ENCODE measurements around the gene SOX13.

DNA sequence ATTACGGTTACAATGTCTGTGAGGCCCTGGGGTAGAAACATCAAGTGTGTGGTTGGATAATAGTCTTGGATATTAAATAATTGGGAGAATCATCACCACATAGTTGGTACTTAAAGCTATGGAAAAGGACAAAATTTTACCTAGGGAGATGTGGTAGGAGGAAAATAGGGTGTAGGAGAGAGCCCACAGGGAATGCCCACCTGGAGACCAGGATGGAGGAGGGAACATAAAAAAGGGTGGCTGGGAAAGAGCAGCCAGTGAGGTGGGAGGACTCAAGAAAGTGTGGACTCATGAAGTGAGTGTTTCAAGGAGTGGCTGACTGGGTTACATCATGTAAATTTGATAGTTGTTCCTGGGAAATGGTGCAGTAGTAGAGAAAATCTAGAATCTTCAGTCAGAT lies 3.0 kb upstream of the SOX13 start:
- no peak for TF ChIP-seq POLR2A (IDR thresholded peaks at IDR 0.05)
- TF ChIP-seq, protein P1, sequence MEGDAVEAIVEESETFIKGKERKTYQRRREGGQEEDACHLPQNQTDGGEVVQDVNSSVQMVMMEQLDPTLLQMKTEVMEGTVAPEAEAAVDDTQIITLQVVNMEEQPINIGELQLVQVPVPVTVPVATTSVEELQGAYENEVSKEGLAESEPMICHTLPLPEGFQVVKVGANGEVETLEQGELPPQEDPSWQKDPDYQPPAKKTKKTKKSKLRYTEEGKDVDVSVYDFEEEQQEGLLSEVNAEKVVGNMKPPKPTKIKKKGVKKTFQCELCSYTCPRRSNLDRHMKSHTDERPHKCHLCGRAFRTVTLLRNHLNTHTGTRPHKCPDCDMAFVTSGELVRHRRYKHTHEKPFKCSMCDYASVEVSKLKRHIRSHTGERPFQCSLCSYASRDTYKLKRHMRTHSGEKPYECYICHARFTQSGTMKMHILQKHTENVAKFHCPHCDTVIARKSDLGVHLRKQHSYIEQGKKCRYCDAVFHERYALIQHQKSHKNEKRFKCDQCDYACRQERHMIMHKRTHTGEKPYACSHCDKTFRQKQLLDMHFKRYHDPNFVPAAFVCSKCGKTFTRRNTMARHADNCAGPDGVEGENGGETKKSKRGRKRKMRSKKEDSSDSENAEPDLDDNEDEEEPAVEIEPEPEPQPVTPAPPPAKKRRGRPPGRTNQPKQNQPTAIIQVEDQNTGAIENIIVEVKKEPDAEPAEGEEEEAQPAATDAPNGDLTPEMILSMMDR (IDR thresholded peaks at IDR 0.05): no peak
- TF ChIP-seq EP300 (IDR thresholded peaks at IDR 0.05): no peak
